Fibroblast of skin of abdomen (primary cell): Measurements from ENCODE around the gene KCNIP1.

ENCODE experiments used
- DNase-seq: peaks from one replicate; pipeline ENCODE4 v3.0.0-alpha.2; 2013

KCNIP1 gene

DNA sequence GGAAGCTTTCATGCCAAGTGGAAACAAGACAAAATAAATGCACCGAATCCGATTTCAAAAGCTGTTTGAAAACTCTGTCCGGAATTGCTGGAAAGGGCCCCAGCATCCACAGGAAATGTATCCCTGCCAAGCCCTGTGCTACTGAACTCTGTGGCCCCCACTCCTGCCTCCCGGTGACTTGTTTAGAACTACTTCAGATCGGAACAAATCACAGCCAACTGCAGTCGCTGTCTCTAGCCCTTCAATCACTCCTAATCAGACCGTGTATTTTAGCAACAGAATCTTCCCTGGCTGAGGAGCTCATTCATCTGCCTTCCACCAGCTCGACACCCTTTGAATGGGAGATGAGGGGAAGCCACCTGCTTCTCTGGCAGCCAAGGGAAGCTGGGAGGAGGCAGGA is 94.1 kb downstream of the KCNIP1 start:
- no peak for DNase-seq

DNA sequence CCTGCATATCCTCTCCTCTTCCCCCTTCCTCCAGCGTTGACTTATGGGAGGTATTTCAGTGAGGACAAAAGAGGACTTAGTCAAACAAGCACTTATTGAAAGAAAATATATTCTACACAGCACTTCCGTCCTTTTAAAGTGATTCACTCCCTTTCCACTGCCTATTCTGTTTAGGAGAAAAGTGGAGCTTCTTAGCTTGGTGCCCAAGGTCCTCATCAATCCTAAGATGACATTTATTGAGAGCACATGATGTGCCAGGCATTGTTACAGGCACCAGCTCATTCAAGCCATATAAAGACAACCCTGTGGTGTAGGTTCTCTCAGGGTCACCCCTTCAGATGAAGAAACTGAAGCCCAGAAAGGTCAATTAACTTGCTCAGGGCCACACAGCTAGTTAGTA is 95.9 kb downstream of the KCNIP1 start:
- DNase-seq: no peak

GRCh38 chr5:170601619-170602018 is 97.8 kb downstream of the KCNIP1 start:
- DNase-seq: no peak

- no peak for DNase-seq
These were observed 99.3 kb downstream of the KCNIP1 start for GRCh38 chr5:170603109-170603508.

DNA sequence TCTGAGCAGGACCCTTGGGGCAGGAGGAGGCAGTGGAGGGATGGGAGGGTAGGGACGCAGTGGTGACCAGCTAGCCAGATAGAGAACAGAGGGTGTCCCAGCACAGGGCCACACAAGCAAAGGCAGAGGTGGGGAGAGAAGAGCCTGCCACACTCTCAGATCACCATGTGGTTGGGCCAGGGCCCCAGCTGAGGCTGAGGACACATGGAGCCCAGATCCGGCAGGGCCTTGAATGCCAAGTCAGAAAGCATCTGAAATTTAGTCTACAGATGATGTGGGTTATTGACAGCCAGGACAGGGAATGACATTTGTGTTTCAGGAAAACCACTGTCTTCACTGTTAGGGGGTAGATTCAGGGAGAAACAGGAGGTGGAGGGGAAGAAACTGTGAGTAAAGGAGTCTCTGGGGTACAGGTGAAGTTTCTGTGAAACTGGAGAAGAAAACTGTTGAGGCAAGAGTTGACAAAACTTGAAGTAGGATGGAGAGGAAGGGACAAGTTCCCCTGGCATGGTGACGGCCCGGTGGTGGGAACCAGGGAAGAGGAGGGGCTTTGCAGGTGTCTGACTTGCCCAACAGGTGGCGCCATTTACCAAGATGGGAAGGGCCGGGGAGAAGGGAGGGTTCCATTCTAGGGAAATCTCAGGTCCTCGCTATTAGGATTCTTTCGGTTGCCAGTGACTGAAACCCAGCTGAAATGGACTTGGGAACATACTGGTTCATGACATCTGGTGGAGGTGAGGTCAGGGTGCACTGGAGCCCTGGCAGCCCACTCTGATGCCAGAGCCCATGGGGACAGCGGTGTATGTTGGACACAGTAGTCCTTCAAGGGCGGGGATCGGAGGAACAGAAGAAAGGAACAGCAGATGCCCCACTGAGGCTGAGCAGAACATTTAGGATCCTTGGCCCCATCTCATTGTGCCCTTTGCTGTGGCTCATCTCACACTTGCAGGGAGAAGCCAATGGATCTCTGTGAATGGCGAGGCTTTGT is 100.1 kb downstream of the KCNIP1 start:
- peak; percentile 36 for DNase-seq

- DNase-seq: no peak
These were observed 103.1 kb downstream of the KCNIP1 start for GRCh38 chr5:170606941-170607340.

- DNase-seq: no peak
These were observed 107.8 kb downstream of the KCNIP1 start for GRCh38 chr5:170611449-170612090.

- no peak for DNase-seq
These were observed 108.4 kb downstream of the KCNIP1 start for GRCh38 chr5:170612256-170612678.

GRCh38 chr5:170614065-170614490 is 110.3 kb downstream of the KCNIP1 start:
- no peak for DNase-seq

DNA sequence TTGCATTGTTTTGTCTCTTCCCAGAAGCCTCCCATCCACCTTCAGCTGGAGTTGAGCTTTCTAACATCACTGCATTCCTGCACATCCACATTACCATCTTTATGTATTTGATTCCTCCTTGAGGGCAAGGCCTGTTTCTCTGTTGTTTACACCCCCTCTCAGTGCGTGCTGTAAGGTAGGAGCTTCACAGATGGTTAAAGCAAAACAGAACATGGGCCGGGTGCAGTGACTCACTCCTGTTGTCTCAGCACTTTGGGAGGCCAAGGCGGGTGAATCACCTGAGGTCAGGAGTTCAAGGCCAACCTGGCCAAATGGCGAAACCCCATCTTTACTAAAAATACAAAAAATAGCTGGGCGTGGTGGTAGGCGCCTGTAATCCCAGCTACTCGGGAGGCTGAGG is 110.9 kb downstream of the KCNIP1 start:
- DNase-seq: no peak

DNA sequence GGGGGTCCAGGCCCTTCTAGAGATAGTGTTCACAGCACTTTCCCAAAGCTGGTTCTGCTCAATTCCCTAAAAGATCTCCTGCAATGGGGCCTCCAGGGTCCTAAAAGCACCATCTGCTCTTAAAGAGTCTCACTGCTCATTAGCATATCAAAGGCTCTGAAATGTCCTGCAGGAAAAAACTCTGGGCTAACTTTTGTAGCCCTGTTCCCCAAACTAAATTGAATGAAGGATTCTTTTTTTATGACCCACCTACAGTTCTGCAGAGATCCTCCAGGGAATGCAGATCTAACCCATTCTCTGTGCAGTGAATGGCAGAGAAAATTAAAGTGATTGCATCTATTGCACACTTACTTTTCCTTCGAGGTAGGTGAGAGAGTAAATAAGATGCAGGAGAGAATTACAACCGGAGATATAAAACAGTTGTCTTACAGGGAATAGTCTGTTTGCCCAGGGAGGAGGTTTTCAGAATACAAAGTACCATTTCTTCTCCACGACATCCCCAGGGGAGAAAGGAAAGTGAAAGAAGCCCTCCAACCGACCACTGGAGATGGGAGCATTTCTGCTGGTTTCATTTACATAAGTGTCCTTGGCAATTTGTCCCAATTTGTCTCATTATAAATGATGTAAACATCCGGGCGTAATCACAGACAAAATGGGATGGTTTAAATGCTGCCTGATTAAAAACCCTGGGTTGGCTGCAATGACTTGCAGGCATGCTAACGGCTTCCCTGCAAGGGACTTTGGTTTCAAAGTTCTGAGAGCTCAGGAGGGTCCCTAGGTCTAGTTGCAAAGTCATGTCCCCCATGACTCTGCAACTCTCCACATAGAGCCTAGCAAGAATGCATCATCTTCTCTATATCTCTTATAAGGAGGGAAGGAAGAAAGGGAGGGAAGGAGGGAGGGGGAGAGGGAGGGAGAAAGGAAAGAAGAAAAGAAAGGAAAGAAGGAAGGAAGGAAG is 114.0 kb downstream of the KCNIP1 start:
- DNase-seq: no peak

GRCh38 chr5:170619869-170620268 is 116.0 kb downstream of the KCNIP1 start:
- DNase-seq: no peak

- DNase-seq: no peak
These were observed 119.1 kb downstream of the KCNIP1 start for GRCh38 chr5:170622933-170623332.

DNA sequence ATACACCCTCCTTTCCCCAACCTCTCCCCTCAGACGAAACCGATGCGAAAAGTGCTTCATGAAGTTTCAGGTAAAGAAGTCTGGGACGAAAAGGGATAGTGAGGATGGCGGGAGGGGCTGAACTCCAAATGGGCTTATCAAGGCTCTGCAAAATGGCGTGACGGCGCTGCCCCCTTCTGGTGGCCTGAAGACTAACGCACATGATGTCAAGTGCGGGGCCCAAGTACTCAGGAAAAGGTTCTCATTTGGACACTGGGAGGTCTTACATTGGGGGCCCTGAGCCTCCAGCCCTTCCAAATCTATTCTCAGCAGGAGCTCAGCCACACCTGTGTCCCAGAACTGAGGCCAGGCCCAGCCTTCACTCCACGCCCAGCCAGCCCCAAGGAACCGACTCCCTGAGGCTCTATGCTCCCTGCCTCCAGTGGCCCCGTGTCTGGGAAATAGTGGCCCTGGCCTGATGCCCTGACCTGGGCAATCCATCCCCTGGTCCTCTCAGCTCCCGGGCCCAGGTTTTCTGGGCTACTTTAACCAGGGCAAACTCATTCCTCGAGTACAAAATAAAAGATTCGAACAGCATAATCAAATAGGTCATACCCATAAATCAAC is 119.9 kb downstream of the KCNIP1 start:
- DNase-seq: peak; percentile 40

DNA sequence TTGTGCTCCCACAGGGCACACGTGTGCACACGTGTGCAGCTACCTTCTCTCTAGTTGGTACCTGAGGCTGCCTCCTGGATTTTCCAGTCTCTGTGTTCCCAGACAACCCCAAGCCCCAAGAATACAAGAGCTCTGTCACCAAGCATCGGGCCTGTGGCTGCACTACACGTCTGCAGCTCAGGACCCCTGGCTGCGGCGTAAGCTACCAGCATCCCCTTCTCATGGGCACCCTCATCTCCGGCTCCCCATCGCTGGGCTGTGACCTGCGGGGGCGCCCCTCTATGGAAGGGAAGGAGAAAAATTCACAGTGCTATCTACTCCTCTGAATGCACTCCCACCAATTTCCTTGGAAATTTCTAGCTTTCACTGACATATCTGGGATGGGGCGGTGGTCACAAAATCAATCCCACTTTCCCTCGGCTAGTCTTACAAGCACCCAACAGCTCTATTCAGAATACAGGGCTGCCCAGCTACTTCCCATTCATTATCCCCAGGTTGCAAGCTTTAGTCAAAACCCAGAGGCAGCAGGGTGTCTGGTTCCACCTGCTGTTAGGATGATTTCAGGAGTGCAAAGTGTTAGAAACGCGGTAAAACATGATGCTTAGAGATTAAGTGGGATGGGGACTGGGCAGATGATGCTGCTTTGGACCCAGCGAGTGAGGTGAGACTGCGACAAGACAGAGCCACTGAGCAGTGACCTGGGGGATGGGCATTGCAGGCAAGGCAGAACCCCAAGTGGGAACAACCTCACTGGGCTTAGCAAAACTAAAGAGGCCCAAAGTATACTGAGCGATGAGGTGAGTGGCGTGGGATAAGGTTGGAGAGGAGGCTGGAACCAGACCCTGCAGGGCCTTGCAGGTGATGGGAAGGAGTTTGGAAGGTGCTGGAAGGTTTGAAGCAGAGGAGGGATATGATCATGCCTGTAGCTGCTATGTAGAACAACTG is 121.7 kb downstream of the KCNIP1 start:
- no peak for DNase-seq

DNA sequence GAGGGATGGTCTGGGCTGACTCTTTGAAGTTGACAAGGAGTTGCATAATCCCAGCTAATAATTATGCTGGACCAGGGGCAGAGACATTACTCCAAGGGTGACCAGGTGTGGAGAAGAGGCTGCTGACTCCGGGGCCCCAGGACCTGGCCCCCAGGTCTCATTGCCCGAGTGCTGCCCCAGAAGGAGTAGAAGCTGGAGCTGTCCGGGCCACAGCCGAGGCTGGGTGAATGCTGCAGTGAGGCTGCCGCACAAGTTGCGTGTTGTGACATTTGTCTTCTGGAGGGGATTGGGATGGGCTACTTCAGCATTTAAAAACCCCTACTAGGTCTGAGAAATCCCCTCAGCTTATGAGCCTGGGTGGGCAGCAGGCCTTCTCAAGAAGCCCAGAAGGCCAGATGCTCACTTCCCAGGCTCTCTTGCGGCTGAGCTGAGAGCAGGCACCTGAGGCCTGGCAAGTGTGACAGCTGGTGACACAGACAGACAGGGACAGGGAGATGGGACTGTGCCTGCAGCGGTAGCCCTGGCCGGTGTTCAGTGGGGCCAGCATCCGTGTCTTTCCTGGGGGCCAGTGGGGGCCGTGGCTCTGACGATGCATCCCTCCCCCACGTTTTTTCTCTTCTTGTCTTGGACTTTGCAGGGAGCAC is 122.8 kb downstream of the KCNIP1 start:
- DNase-seq: no peak

GRCh38 chr5:170627271-170627670 is 123.5 kb downstream of the KCNIP1 start:
- no peak for DNase-seq

DNA sequence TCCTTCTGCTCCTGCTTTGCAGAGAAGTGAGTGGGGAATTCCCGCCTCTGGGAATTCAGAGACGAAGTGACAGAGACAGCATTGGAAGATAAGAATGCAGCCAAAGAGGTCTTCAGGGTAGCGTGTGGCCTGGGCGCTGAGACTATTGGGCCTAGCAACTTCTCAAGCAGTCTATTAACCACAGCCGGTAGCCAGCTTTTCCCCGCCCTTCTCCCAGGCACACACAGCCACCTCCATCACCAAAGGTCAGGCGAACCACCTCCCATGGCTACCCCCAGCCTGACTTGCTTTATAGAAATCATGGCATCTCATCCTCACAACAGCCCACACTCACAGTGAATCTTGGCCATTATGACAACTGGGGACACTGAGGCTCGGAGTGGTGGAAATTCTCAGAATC is 124.2 kb downstream of the KCNIP1 start:
- no peak for DNase-seq

DNA sequence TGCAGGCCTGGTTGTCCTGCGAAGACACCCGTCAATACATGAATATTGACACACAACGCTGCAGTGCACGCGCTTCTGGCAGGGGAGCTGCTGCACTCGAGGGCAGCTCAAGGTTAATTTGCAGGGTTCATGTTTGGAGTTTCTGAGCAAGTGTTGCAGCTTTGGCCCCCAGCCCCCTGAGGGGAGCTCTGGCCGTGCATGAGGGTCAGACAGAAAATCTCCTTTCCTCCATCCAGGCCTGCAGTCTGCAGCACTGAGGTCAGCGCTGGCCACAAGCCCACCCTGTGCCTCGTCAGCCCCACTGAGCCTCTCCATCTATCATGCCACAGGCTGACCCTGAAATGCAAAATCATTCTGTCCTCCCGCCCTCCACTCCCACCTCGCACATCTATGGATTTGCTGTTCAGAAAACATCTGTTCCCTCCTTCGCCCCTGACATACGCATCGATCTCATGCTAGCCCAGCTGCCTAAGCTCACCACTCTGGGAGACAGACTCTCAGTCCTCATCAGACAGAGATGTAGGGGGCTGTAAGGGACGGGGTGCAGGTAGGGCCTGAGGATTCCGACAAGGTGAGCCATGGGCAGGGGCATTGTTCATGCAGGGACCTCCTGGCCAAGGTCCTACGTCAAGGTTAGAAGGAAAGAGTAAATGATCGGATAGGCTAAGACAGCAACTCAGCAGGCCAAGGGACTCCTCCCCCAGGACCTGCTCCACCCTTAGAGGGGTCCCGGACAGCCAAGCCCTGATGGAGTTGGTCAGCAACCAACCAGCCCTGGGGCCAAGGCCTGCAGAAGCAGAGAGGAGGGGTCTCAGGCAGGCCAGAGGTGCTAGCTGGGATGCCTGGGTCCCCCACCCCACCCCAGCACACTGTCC is 125.1 kb downstream of the KCNIP1 start:
- DNase-seq: no peak
